HEK293 (cell line): Measurements from ENCODE around the gene CNTN4.

Experiments
- CTCF ChIA-PET: fragments of 350-600 bp; formaldehyde crosslinking; extraction: SDS; loops from one replicate; lab custom pipeline; 2021; ENCODE audit warnings: antibody characterized with exemption; lab: Yijun Ruan, JAX
- POLR2A ChIA-PET: fragments of 300-600 bp; formaldehyde crosslinking; extraction: SDS; loops from one replicate; lab custom pipeline; 2020; ENCODE audit warnings: antibody characterized with exemption, inconsistent platforms; lab: Yijun Ruan, JAX
- H3K27ac ChIP-seq: fragments of 200-500 bp; sonication (Bioruptor generic); 2 replicates; pipeline ENCODE4 v1.5.1; 2014; ENCODE audit warnings: low read depth, low read length, control low read depth, inconsistent platforms; ENCODE audit errors: extremely low read depth
- H3K36me3 ChIP-seq, 2 experiments: fragments of 200-500 bp in 1 of 2; sonication (Bioruptor generic) in 1 of 2; 1 replicate in 1 of 2; 2 replicates in 1 of 2; pipeline ENCODE4 v1.5.1; 2014 to 2017; ENCODE audit warnings: inconsistent platforms in 2 of 2, low read length in 2 of 2; ENCODE audit not compliant: control insufficient read depth in 2 of 2, insufficient read depth in 1 of 2
- H3K4me1 ChIP-seq: fragments of 200-500 bp; sonication (Bioruptor generic); 2 replicates; pipeline ENCODE4 v1.5.1; 2014; ENCODE audit warnings: mild to moderate bottlenecking, low read length, inconsistent platforms; ENCODE audit not compliant: control insufficient read depth, insufficient read depth
- H3K4me3 ChIP-seq: 2 replicates; pipeline ENCODE4 v1.5.1; 2011; ENCODE audit warnings: low read depth, mild to moderate bottlenecking, control low read depth, low read length, moderate library complexity
- H3K9me3 ChIP-seq: fragments of 200-500 bp; sonication (Bioruptor generic); 2 replicates; pipeline ENCODE4 v1.5.1; 2014; ENCODE audit warnings: low read depth, low read length, inconsistent platforms; ENCODE audit not compliant: control insufficient read depth, insufficient read depth
- AEBP2 ChIP-seq: fragments of 450-650 bp; formaldehyde crosslinking; IDR thresholded peaks from 2 replicates; pipeline ENCODE4 v1.5.1; 2016; ENCODE audit warnings: missing biosample characterization, missing genetic modification characterization, borderline replicate concordance
- HOXA7 ChIP-seq: sonication (generic); formaldehyde crosslinking; IDR thresholded peaks from 2 replicates; pipeline ENCODE4 v1.8.1; 2022; ENCODE audit warnings: missing genetic modification reagents, borderline replicate concordance
- KLF7 ChIP-seq: fragments of 450-650 bp; formaldehyde crosslinking; IDR thresholded peaks from 2 replicates; pipeline ENCODE4 v1.5.1; 2016; ENCODE audit warnings: missing biosample characterization, missing genetic modification characterization, borderline replicate concordance
- PATZ1 ChIP-seq: fragments of 450-650 bp; formaldehyde crosslinking; IDR thresholded peaks from 2 replicates; pipeline ENCODE4 v1.5.1; 2016; ENCODE audit warnings: missing biosample characterization, missing genetic modification characterization
- PBX3 ChIP-seq: sonication (generic); formaldehyde crosslinking; IDR thresholded peaks from 2 replicates; pipeline ENCODE4 v1.8.1; 2022; ENCODE audit warnings: mild to moderate bottlenecking, moderate library complexity, missing genetic modification reagents
- REST ChIP-seq: fragments of 450-650 bp; formaldehyde crosslinking; IDR thresholded peaks from 2 replicates; pipeline ENCODE4 v1.5.1; 2016; ENCODE audit warnings: missing biosample characterization, missing genetic modification characterization
- SP7 ChIP-seq: fragments of 450-650 bp; formaldehyde crosslinking; IDR thresholded peaks from 2 replicates; pipeline ENCODE4 v1.5.1; 2016; ENCODE audit warnings: missing biosample characterization, missing genetic modification characterization
- YY2 ChIP-seq: fragments of 450-650 bp; formaldehyde crosslinking; IDR thresholded peaks from 2 replicates; pipeline ENCODE4 v1.5.1; 2016; ENCODE audit warnings: missing biosample characterization, missing genetic modification characterization
- ZNF132 ChIP-seq: fragments of 450-650 bp; formaldehyde crosslinking; IDR thresholded peaks from 2 replicates; pipeline ENCODE4 v1.5.1; 2017; ENCODE audit warnings: missing biosample characterization, missing genetic modification characterization, borderline replicate concordance
- ZNF169 ChIP-seq: fragments of 450-650 bp; formaldehyde crosslinking; IDR thresholded peaks from 2 replicates; pipeline ENCODE4 v1.5.1; 2016; ENCODE audit warnings: missing biosample characterization, missing genetic modification characterization
- ZNF18 ChIP-seq: fragments of 450-650 bp; formaldehyde crosslinking; IDR thresholded peaks from 2 replicates; pipeline ENCODE4 v1.5.1; 2016; ENCODE audit warnings: missing biosample characterization, missing genetic modification characterization
- ZNF202 ChIP-seq: fragments of 450-650 bp; formaldehyde crosslinking; IDR thresholded peaks from 2 replicates; pipeline ENCODE4 v1.5.1; 2016; ENCODE audit warnings: missing biosample characterization, missing genetic modification characterization, borderline replicate concordance
- ZNF221 ChIP-seq: fragments of 450-650 bp; formaldehyde crosslinking; IDR thresholded peaks from 2 replicates; pipeline ENCODE4 v1.5.1; 2017; ENCODE audit warnings: missing biosample characterization, missing genetic modification characterization, borderline replicate concordance
- ZNF266 ChIP-seq: fragments of 450-650 bp; formaldehyde crosslinking; IDR thresholded peaks from 2 replicates; pipeline ENCODE4 v1.5.1; 2016; ENCODE audit warnings: missing biosample characterization, missing genetic modification characterization, low read depth
- ZNF292 ChIP-seq: fragments of 450-650 bp; formaldehyde crosslinking; IDR thresholded peaks from 2 replicates; pipeline ENCODE4 v1.5.1; 2016; ENCODE audit warnings: low read depth, missing biosample characterization, missing genetic modification characterization, borderline replicate concordance
- ZNF341 ChIP-seq: fragments of 450-650 bp; formaldehyde crosslinking; IDR thresholded peaks from 2 replicates; pipeline ENCODE4; 2016; ENCODE audit warnings: low read depth, missing biosample characterization, missing genetic modification characterization
- ZNF354C ChIP-seq: fragments of 450-650 bp; formaldehyde crosslinking; IDR thresholded peaks from 2 replicates; pipeline ENCODE4 v1.5.1; 2016; ENCODE audit warnings: missing biosample characterization, missing genetic modification characterization, low read depth, borderline replicate concordance
- ZNF394 ChIP-seq: fragments of 450-650 bp; formaldehyde crosslinking; IDR thresholded peaks from 2 replicates; pipeline ENCODE4 v1.5.1; 2016; ENCODE audit warnings: missing biosample characterization, missing genetic modification characterization, mild to moderate bottlenecking, moderate library complexity, borderline replicate concordance
- ZNF639 ChIP-seq: fragments of 450-650 bp; formaldehyde crosslinking; IDR thresholded peaks from 2 replicates; pipeline ENCODE4 v1.5.1; 2016; ENCODE audit warnings: missing biosample characterization, missing genetic modification characterization
- ZNF677 ChIP-seq: fragments of 450-650 bp; IDR thresholded peaks from 2 replicates; pipeline ENCODE4 v1.5.0; 2018; ENCODE audit warnings: missing biosample characterization, mild to moderate bottlenecking, missing genetic modification characterization, moderate library complexity
- ZNF692 ChIP-seq: fragments of 450-650 bp; formaldehyde crosslinking; IDR thresholded peaks from 2 replicates; pipeline ENCODE4 v1.5.1; 2016; ENCODE audit warnings: missing biosample characterization, missing genetic modification characterization
- ZSCAN23 ChIP-seq: fragments of 450-650 bp; formaldehyde crosslinking; IDR thresholded peaks from 2 replicates; pipeline ENCODE4 v1.5.1; 2016; ENCODE audit warnings: missing biosample characterization, missing genetic modification characterization

CNTN4 gene

GRCh38 chr3:2484162-2485026 is 385.7 kb downstream of the CNTN4 start (continued):
- TF ChIP-seq ZNF202 (tag by site-specific recombination) (no peak), HOXA7 (no peak), ZNF221 (tag by site-specific recombination) (no peak), AEBP2 (tag by site-specific recombination) (no peak), SP7 (tag by site-specific recombination) (no peak), ZSCAN23 (no peak), YY2 (no peak), ZNF677 (no peak)

- ChIA-PET CTCF (interaction anchor here (1.2 kb wide), 1 partner anchor 1398 kb away, joined by 3 read pairs; no protein-coding TSS in a partner anchor), POLR2A (no interaction called here)
Observed at GRCh38 chr3:2485027-2485375, 386.3 kb downstream of the CNTN4 start.

More at GRCh38 chr3:2485027-2485375, 386.3 kb downstream of the CNTN4 start:
- H3K4me1 ChIP-seq: no peaks in the 10 kb centered on the region
- no peak for TF ChIP-seq ZNF692
- TF ChIP-seq ZNF341: no peak
- no peak for TF ChIP-seq ZNF18 (tag by site-specific recombination)
- no peak for TF ChIP-seq ZNF394
- no peak for TF ChIP-seq ZNF292 (tag by site-specific recombination)
- no peak for TF ChIP-seq ZNF266 (tag by site-specific recombination)
- no peak for TF ChIP-seq ZNF169 (tag by site-specific recombination)
- no peak for TF ChIP-seq ZNF132 (tag by site-specific recombination)
- no peak for TF ChIP-seq REST (tag by site-specific recombination)
- no peak for TF ChIP-seq ZNF354C (tag by site-specific recombination)
- TF ChIP-seq PATZ1 (tag by site-specific recombination): no peak
- no peak for TF ChIP-seq KLF7 (tag by site-specific recombination)
- TF ChIP-seq ZNF639 (tag by site-specific recombination): no peak
- TF ChIP-seq PBX3 (CRISPR knock-in tag): no peak
- no peak overlapping the region for H3K27ac ChIP-seq
- H3K9me3 ChIP-seq: no peaks in the 10 kb centered on the region
- no peaks in the 10 kb centered on the region for H3K36me3 ChIP-seq
- no peak overlapping the region for H3K4me3 ChIP-seq
